ENCODE measurements around the gene EPC1.
"Not testable (repeated sequence)": the region's sequence is repeated elsewhere in the genome, so short reads cannot be mapped to it uniquely, and the experiment has no call there.

EPC1 gene

DNA sequence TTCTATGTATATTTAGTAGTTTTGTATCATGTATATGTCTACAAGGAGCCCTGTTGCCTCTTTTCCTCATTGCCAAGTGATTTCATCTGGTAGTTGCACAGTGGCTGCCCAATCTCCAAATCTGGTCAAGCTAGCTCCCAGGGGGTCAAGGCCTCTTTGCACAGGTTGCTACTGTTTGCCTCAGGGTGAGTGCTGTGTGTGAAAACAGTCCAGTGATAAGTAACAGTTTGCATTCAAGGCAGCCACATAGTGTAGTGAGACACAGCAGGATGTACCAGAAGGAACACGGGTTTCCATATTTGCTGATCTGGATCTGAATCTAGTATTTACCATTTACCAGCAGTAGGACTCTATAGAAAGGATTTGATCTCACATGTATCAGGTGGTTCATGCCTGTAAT, 13.3 kb upstream of the EPC1 start:
- H3K4me1 Mint-ChIP-seq, result peaks cover 69% of the 10 kb centered on the region
- H3K4me3 Mint-ChIP-seq, result no peak overlapping the region
- no peaks in the 10 kb centered on the region for H3K27me3 Mint-ChIP-seq
- H3K36me3 Mint-ChIP-seq, result peaks cover 35% of the 10 kb centered on the region
- no peak overlapping the region for H3K27ac Mint-ChIP-seq
- peaks cover 8% of the 10 kb centered on the region for H3K9me3 Mint-ChIP-seq
- DNase-seq, result no peak
- CTCF ChIA-PET, result no interaction called here

- H3K4me1 Mint-ChIP-seq, result peaks cover 74% of the 10 kb centered on the region
- H3K27me3 Mint-ChIP-seq, result no peaks in the 10 kb centered on the region
- CTCF ChIA-PET, result interaction anchor here (0.9 to 1.1 kb wide), 2 partner anchors 11 kb away, joined by 3 to 5 read pairs; no protein-coding TSS in a partner anchor
- H3K4me3 Mint-ChIP-seq, result peak overlapping the region; percentile 6
- peaks cover 8% of the 10 kb centered on the region for H3K9me3 Mint-ChIP-seq
- peak overlapping the region; percentile 93 for H3K27ac Mint-ChIP-seq
- DNase-seq, result peak; percentile 54
- H3K36me3 Mint-ChIP-seq, result peaks cover 36% of the 10 kb centered on the region
These were observed 10.2 kb upstream of the EPC1 start for GRCh38 chr10:32357056-32357735.

DNA sequence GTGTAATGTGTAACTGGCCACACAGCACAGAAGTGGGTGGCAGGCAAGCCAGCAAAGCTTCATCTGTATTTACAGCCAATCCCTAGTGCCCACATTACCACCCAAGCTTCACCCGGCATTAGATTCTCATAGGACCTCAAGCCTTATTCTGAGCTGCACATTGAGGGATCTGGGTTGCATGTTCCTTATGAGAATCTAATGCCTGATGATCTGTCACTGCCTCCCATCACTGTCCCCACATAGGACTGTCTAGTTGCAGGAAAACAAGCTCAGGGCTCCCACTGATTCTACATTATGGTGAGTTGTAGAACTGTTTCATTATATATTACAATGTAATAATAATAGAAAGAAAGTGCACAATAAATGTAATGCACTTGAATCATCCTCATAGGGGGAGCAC, 7.7 kb upstream of the EPC1 start:
- Mint-ChIP-seq H3K4me1 (peaks cover 67% of the 10 kb centered on the region), H3K36me3 (peaks cover 23% of the 10 kb centered on the region)
- CTCF ChIA-PET, H3K9me3 Mint-ChIP-seq, H3K27me3 Mint-ChIP-seq, DNase-seq, H3K4me3 Mint-ChIP-seq, H3K27ac Mint-ChIP-seq: not testable (repeated sequence)

- H3K36me3 Mint-ChIP-seq, result peaks cover 23% of the 10 kb centered on the region
- peaks cover 6% of the 10 kb centered on the region for H3K27me3 Mint-ChIP-seq
- no peaks in the 10 kb centered on the region for H3K9me3 Mint-ChIP-seq
- DNase-seq, result no peak
- peaks cover 57% of the 10 kb centered on the region for H3K4me1 Mint-ChIP-seq
- peak overlapping the region; percentile 51 for H3K27ac Mint-ChIP-seq
- H3K4me3 Mint-ChIP-seq, result no peak overlapping the region
- CTCF ChIA-PET, result no interaction called here
These were observed 3.9 kb upstream of the EPC1 start for GRCh38 chr10:32350811-32351350.

- no peak overlapping the region for H3K4me3 Mint-ChIP-seq
- H3K4me1 Mint-ChIP-seq, result peaks cover 58% of the 10 kb centered on the region
- DNase-seq, result no peak
- CTCF ChIA-PET, result no interaction called here
- peaks cover 6% of the 10 kb centered on the region for H3K27me3 Mint-ChIP-seq
- H3K36me3 Mint-ChIP-seq, result peaks cover 28% of the 10 kb centered on the region
- H3K9me3 Mint-ChIP-seq, result no peaks in the 10 kb centered on the region
- no peak overlapping the region for H3K27ac Mint-ChIP-seq
These were observed 3.2 kb upstream of the EPC1 start for GRCh38 chr10:32349968-32350738.

DNA sequence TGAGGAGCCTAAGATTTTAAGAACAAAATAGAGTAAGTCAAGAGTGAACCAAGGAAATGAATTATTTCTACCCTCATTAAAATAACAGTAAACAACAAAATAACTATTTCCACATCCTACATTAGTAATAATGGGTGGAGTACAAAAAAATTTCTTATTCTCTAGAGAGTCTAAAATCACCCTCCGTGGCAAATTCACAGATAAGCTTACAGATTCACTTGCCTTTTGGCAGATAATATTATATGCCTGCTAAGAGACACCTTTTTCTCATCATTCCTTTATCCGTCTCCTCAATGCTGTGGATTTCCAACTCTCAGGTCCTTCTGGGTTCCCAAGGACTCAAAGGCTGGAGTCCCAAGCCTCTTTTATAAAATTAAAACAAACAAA, 2.2 kb upstream of the EPC1 start:
- CTCF ChIA-PET, result no interaction called here
- peaks cover 34% of the 10 kb centered on the region for H3K36me3 Mint-ChIP-seq
- no peaks in the 10 kb centered on the region for H3K9me3 Mint-ChIP-seq
- no peak overlapping the region for H3K4me3 Mint-ChIP-seq
- peaks cover 6% of the 10 kb centered on the region for H3K27me3 Mint-ChIP-seq
- no peak overlapping the region for H3K27ac Mint-ChIP-seq
- H3K4me1 Mint-ChIP-seq, result peaks cover 62% of the 10 kb centered on the region
- no peak for DNase-seq

GRCh38 chr10:32348297-32349198, 1.6 kb upstream of the EPC1 start:
- Mint-ChIP-seq H3K9me3 (no peaks in the 10 kb centered on the region), H3K27me3 (peaks cover 6% of the 10 kb centered on the region), H3K27ac (peak overlapping the region; percentile 57), H3K4me1 (peaks cover 63% of the 10 kb centered on the region), H3K4me3 (peak overlapping the region; percentile 59), H3K36me3 (peaks cover 38% of the 10 kb centered on the region)
- no peak for DNase-seq
- CTCF ChIA-PET, result interaction anchor here (0.6 to 1.4 kb wide), 3 partner anchors 10 to 90 kb away, joined by 3 to 10 read pairs (median 3); no protein-coding TSS in a partner anchor

- CTCF ChIA-PET, result interaction anchor here (0.6 to 1.4 kb wide), 4 partner anchors 19 to 89 kb away, joined by 3 to 10 read pairs (median 4); no protein-coding TSS in a partner anchor
- Mint-ChIP-seq H3K9me3 (no peaks in the 10 kb centered on the region), H3K4me3 (peak overlapping the region; percentile 72), H3K4me1 (peaks cover 59% of the 10 kb centered on the region), H3K36me3 (peaks cover 32% of the 10 kb centered on the region), H3K27me3 (peaks cover 6% of the 10 kb centered on the region), H3K27ac (peak overlapping the region; percentile 91)
- no peak for DNase-seq
These were observed 535 bp upstream of the EPC1 start for GRCh38 chr10:32347363-32348022.

DNA sequence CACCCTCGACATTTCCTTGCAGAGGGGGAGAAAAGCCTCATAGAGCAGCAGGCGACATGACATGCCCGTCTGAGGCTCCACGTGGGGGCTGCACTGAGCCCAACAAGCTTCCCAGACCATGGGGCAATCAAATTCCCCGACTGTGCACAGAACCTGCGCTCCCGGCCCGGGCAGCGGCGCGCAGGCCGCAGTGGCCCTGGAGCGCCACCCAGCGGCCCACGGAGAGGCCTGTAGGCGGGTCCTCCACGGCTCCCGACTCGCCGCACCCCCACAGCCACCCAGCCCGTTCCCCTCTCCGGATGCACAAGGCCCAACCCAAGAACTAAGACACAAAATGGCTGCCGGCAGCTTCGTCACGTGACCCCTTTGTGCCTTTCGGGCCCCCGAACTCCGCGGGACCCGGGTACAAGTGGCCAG, 816 bp downstream of the EPC1 start:
- CTCF ChIA-PET, result interaction anchor here (0.6 to 2.1 kb wide), 14 partner anchors 9 to 191 kb away, joined by 3 to 10 read pairs (median 4); no protein-coding TSS in a partner anchor
- peaks cover 34% of the 10 kb centered on the region for H3K36me3 Mint-ChIP-seq
- H3K9me3 Mint-ChIP-seq, result no peaks in the 10 kb centered on the region

GRCh38 chr10:32341596-32341995, 5.4 kb downstream of the EPC1 start:
- H3K9me3 Mint-ChIP-seq, result no peaks in the 10 kb centered on the region
- H3K4me1 Mint-ChIP-seq, result peaks cover 71% of the 10 kb centered on the region
- DNase-seq, result no peak
- no peak overlapping the region for H3K4me3 Mint-ChIP-seq
- no peak overlapping the region for H3K27ac Mint-ChIP-seq
- H3K27me3 Mint-ChIP-seq, result peaks cover 2% of the 10 kb centered on the region
- CTCF ChIA-PET, result interaction anchor here (1.0 kb wide), 1 partner anchor 85 kb away, joined by 6 read pairs; no protein-coding TSS in a partner anchor
- peaks cover 41% of the 10 kb centered on the region for H3K36me3 Mint-ChIP-seq

More for the DNA sequence above, 816 bp downstream of the EPC1 start:
- Mint-ChIP-seq H3K4me3 (peak overlapping the region; percentile 92), H3K27ac (peak overlapping the region; percentile 99), H3K27me3 (peaks cover 6% of the 10 kb centered on the region), H3K4me1 (peaks cover 65% of the 10 kb centered on the region)
- peak; percentile 97 for DNase-seq

- Mint-ChIP-seq H3K27me3 (no peaks in the 10 kb centered on the region), H3K36me3 (peaks cover 42% of the 10 kb centered on the region), H3K27ac (peak overlapping the region; percentile 4), H3K4me1 (peaks cover 77% of the 10 kb centered on the region), H3K4me3 (no peak overlapping the region), H3K9me3 (no peaks in the 10 kb centered on the region)
- DNase-seq, result no peak
- CTCF ChIA-PET, result no interaction called here
These were observed 6.3 kb downstream of the EPC1 start for GRCh38 chr10:32340596-32341180.

- Mint-ChIP-seq H3K27ac (no peak overlapping the region), H3K27me3 (no peaks in the 10 kb centered on the region), H3K4me1 (peaks cover 78% of the 10 kb centered on the region), H3K36me3 (peaks cover 28% of the 10 kb centered on the region), H3K4me3 (no peak overlapping the region), H3K9me3 (no peaks in the 10 kb centered on the region)
- CTCF ChIA-PET, result no interaction called here
- DNase-seq, result no peak
These were observed 8.7 kb downstream of the EPC1 start for GRCh38 chr10:32338262-32338661.

- no peaks in the 10 kb centered on the region for H3K9me3 Mint-ChIP-seq
- peaks cover 82% of the 10 kb centered on the region for H3K4me1 Mint-ChIP-seq
- no peak for DNase-seq
- CTCF ChIA-PET, result interaction anchor here (1.5 kb wide), 1 partner anchor 9 kb away, joined by 5 read pairs; no protein-coding TSS in a partner anchor
- no peak overlapping the region for H3K27ac Mint-ChIP-seq
- H3K27me3 Mint-ChIP-seq, result no peaks in the 10 kb centered on the region
- H3K36me3 Mint-ChIP-seq, result peaks cover 33% of the 10 kb centered on the region
- no peak overlapping the region for H3K4me3 Mint-ChIP-seq
These were observed 9.6 kb downstream of the EPC1 start for GRCh38 chr10:32337350-32337749.

All from activated naive CD4-positive, alpha-beta T cell treated with anti-CD3 and anti-CD28 coated beads, Interleukin-2, amount 10 ng/mL, durations not matched to agents 7 days and 5 days (primary cell).